HUES48 (cell line): Measurements from ENCODE around the gene RTL9.

Experiments
- H3K27ac ChIP-seq: one replicate; pipeline ENCODE4 v1.7.0; 2013; ENCODE audit warnings: low read depth, low read length, inconsistent platforms
- H3K27me3 ChIP-seq: 2 replicates; pipeline ENCODE4 v1.6.1; 2013; ENCODE audit warnings: mild to moderate bottlenecking, low read length; ENCODE audit not compliant: control insufficient read depth, insufficient read depth
- H3K36me3 ChIP-seq: 2 replicates; pipeline ENCODE4 v1.6.1; 2013; ENCODE audit warnings: low read length; ENCODE audit not compliant: control insufficient read depth, insufficient read depth
- H3K4me1 ChIP-seq: 2 replicates; pipeline ENCODE4 v1.6.1; 2013; ENCODE audit warnings: mild to moderate bottlenecking, low read length; ENCODE audit not compliant: control insufficient read depth, insufficient read depth
- H3K4me3 ChIP-seq: 2 replicates; pipeline ENCODE4 v1.5.1; 2013; ENCODE audit warnings: mild to moderate bottlenecking, low read depth, low read length
- H3K9ac ChIP-seq: 2 replicates; pipeline ENCODE4 v1.6.1; 2013; ENCODE audit warnings: mild to moderate bottlenecking, low read depth, low read length, moderate library complexity
- H3K9me3 ChIP-seq: 2 replicates; pipeline ENCODE4 v1.6.1; 2013; ENCODE audit warnings: low read length; ENCODE audit not compliant: control insufficient read depth, insufficient read depth

The RTL9 gene

DNA sequence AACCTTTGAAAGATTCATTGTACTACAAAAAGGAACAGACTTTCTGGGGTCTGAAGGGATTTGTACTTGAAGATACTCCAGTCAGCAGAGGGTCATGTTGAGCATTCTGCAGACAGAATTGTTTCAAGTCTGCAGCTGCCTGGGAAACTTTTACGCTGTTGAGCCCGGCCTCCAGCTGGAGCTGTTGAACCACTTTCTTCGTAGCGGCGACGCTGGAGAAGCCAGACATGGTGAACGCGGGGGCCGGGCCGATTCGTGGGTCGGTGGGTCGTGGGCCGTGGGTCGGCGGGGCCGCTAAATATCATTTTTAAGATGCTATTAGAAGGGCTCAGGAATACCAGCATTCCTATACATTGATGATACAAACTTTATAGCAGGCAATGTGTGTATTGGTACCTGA, 12.0 kb upstream of the RTL9 start:
- no peaks in the 10 kb centered on the region for H3K9me3 ChIP-seq
- H3K4me3 ChIP-seq: no peak overlapping the region
- H3K4me1 ChIP-seq: no peaks in the 10 kb centered on the region
- H3K27ac ChIP-seq: no peak overlapping the region
- no peaks in the 10 kb centered on the region for H3K36me3 ChIP-seq
- peaks cover 8% of the 10 kb centered on the region for H3K27me3 ChIP-seq
- no peak overlapping the region for H3K9ac ChIP-seq

DNA sequence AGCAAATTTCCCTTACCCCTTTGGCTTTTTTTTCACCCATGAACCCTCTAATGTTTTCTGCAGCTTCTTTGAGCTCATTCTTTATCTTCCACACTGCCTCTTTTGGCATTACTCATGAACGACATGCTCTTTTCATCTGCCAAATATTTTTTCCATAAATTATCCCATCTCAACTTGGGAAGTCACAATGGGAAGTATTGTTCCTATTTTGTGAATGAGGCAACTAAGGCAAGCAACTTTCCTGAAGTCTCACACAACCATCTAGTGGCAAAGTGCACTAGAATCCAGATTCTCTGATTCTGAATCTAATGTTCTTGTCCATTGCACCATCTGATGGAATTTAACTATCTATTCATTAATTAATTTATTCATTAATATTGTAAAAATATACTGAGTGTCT, 625 bp downstream of the RTL9 start:
- H3K4me3 ChIP-seq: no peak overlapping the region
- no peaks in the 10 kb centered on the region for H3K4me1 ChIP-seq
- peaks cover 8% of the 10 kb centered on the region; the same call in 1 of the 2 replicates for H3K27me3 ChIP-seq
- no peak overlapping the region for H3K9ac ChIP-seq
- H3K9me3 ChIP-seq: no peaks in the 10 kb centered on the region
- H3K36me3 ChIP-seq: no peaks in the 10 kb centered on the region
- H3K27ac ChIP-seq: no peak overlapping the region

DNA sequence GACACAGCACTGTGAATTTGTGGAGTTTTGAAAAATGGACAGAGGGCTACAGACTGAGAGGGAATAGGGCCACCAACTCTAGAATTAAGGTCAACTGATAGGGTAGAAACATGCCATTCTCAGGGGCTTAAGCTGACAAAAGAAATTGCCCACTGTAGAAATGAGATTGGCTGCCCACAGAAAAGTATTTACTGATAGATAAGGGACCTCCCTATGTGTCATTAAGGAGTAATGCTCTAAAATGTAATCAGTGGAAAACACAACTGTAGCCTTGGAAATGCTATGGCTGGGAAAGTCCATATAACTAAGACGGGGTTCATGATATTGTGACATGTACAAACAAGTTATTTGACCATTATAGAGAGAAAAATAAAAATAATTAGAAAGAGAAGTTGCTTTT, 4.6 kb downstream of the RTL9 start:
- H3K27me3 ChIP-seq: peaks cover 8% of the 10 kb centered on the region; the same call in 1 of the 2 replicates
- no peak overlapping the region for H3K4me3 ChIP-seq
- no peaks in the 10 kb centered on the region for H3K4me1 ChIP-seq
- no peaks in the 10 kb centered on the region for H3K9me3 ChIP-seq
- H3K36me3 ChIP-seq: no peaks in the 10 kb centered on the region
- H3K9ac ChIP-seq: no peak overlapping the region
- H3K27ac ChIP-seq: no peak overlapping the region

DNA sequence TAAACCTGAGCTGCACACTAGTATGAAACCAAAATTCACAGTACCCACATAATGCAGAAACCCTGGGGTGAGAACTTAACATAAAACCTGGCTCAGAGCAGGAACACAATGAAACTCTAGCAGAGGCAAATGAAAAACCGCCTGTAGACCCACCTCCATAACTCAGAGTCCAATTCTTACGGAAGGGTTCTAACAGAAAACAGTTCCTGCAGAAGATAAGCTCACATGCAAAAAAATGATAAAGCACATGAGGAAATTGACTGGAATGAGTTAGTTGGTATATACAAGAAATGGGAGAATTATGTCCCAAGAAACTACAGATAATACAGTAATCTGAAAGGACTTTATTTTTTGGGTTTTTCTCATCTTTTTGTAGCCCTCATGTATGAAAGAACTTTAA, 14.7 kb downstream of the RTL9 start:
- H3K9ac ChIP-seq: no peak overlapping the region
- H3K36me3 ChIP-seq: no peaks in the 10 kb centered on the region
- no peak overlapping the region for H3K27ac ChIP-seq
- no peak overlapping the region for H3K4me3 ChIP-seq
- H3K4me1 ChIP-seq: 0 out of 2 replicates have a peak, but pooled peaks cover 6% of the 10 kb centered on the region
- no peaks in the 10 kb centered on the region for H3K9me3 ChIP-seq
- 0 out of 2 replicates have a peak, but pooled peaks cover 2% of the 10 kb centered on the region for H3K27me3 ChIP-seq

DNA sequence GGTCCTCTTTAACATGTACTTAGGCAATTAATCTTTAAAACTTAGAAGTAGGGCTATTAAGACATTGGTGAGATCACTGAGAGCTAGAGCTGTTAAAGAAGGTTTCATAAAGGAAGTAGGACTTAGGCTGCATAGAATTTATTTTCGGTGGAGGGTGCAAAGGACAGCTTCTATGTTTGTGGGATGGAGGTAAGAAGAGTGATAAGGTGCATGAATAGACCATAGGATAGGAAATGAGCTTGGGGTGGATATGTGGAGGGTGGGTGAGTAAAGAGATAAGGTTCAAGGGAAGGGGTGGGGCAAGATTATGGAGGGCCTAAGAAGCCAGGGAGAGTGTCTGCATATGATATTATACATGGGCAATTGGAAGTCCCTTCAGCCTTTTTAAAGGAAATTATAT, 15.9 kb downstream of the RTL9 start:
- Histone ChIP-seq H3K27ac (no peak overlapping the region), H3K4me1 (0 out of 2 replicates have a peak, but pooled peaks cover 6% of the 10 kb centered on the region), H3K4me3 (no peak overlapping the region), H3K9me3 (no peaks in the 10 kb centered on the region), H3K27me3 (0 out of 2 replicates have a peak, but pooled peaks cover 5% of the 10 kb centered on the region), H3K36me3 (no peaks in the 10 kb centered on the region), H3K9ac (no peak overlapping the region)

DNA sequence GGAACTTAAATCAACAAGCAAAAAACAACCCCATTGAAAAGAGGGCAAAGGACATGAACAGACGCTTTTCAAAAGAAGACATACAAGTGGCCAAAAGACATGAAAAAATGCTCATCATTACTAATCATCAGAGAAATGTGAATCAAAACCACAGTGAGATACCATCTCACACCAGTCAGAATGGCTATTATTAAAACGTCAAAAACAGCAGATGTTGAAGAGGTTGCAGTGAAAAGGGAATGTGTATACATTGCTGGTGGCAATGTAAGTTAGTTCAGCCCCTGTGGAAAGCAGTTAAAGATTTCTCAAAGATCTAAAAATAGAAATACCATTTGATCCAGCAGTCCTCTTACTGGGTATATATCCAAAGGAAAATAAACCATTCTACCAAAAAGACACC, 22.6 kb downstream of the RTL9 start:
- H3K27me3 ChIP-seq: 0 out of 2 replicates have a peak, but pooled peaks cover 9% of the 10 kb centered on the region
- H3K27ac ChIP-seq: no peak overlapping the region
- no peak overlapping the region for H3K9ac ChIP-seq
- H3K36me3 ChIP-seq: no peaks in the 10 kb centered on the region
- H3K9me3 ChIP-seq: no peaks in the 10 kb centered on the region
- no peak overlapping the region for H3K4me3 ChIP-seq
- no peaks in the 10 kb centered on the region for H3K4me1 ChIP-seq

DNA sequence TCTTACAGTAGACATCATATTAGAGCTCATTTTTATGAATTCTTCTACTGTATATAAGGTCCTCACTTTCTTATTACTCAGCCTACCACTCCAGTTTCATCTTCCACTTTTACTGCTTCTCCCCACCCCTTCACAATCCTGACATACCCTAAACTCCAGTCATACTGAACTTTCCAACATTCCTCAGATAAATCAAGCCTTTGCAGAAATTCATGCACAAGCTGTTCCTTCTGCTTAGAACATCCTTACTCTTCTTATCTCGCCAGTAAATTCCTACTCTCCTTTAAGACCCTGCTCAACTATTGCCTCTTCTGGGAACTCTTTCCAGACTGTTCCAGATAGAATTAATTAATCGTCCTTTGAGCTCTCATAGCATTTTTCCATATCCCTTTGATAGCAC, 24.8 kb downstream of the RTL9 start:
- Histone ChIP-seq H3K9ac (no peak overlapping the region), H3K9me3 (no peaks in the 10 kb centered on the region), H3K36me3 (no peaks in the 10 kb centered on the region), H3K4me1 (no peaks in the 10 kb centered on the region), H3K4me3 (no peak overlapping the region), H3K27me3 (0 out of 2 replicates have a peak, but pooled peaks cover 6% of the 10 kb centered on the region), H3K27ac (no peak overlapping the region)

DNA sequence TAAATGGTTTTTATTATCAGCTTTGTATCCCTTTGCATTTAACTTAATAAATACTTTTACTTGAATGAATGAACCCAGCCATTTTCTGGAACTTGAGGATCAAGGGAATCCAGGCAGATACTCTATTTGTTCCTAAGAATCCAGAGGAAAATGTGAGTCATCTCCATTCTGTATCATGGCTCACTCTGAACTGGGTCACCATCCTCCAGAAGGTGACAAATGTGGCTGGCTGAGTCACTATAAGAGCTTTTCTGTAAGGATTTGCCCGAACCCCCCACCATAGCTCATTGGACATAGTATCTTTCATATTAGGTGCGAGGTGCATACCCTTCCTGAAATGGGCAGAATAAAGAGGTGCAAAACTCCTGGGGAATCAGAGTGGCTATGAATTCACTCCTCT, 25.8 kb downstream of the RTL9 start:
- H3K36me3 ChIP-seq: no peaks in the 10 kb centered on the region
- no peaks in the 10 kb centered on the region for H3K9me3 ChIP-seq
- H3K4me1 ChIP-seq: no peaks in the 10 kb centered on the region
- H3K9ac ChIP-seq: no peak overlapping the region
- H3K27ac ChIP-seq: no peak overlapping the region
- 0 out of 2 replicates have a peak, but pooled peaks cover 4% of the 10 kb centered on the region for H3K27me3 ChIP-seq
- no peak overlapping the region for H3K4me3 ChIP-seq

DNA sequence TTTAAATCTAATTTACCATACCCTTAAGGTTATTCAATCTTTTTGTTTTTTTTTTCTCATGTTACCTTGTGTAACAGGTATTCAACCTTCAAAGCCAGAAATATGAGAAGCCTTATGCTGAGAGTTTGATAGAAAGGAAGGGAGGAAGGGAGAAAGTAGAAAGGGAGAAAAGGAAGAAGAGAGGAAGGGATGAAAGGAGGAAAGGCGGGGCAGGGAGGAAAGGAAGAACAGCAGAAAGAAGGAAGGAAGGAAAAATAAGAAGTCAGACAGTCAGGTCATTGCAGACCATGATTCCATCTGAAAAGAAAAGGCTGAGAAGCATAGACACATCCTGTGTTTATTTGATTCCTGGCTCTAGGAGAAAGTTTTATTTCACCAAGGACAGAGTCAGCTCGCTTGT, 30.9 kb downstream of the RTL9 start:
- Histone ChIP-seq H3K27me3 (peaks cover 4% of the 10 kb centered on the region; the same call in 1 of the 2 replicates), H3K27ac (no peak overlapping the region), H3K4me3 (no peak overlapping the region), H3K9me3 (no peaks in the 10 kb centered on the region), H3K9ac (no peak overlapping the region), H3K4me1 (no peaks in the 10 kb centered on the region), H3K36me3 (no peaks in the 10 kb centered on the region)

DNA sequence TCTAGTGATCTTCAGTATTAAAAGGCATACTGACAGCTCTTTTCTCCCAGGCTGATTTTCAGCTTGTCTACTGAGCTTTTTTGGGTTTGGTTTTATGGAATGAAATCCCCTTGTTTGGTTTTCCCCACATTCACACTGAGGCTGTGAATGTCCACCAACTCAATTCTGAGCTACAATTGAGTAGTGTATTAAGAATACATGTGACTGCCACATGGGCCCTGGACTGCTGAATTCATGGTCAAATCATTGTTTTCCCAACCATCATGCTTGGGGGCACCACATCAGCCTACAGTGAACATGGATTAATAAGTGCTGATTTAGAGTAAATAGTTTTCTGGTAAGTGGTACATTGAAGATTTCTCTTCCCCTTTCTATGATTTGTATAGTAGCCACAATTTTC, 32.4 kb downstream of the RTL9 start:
- Histone ChIP-seq H3K4me3 (no peak overlapping the region), H3K9me3 (no peaks in the 10 kb centered on the region), H3K27ac (no peak overlapping the region)

DNA sequence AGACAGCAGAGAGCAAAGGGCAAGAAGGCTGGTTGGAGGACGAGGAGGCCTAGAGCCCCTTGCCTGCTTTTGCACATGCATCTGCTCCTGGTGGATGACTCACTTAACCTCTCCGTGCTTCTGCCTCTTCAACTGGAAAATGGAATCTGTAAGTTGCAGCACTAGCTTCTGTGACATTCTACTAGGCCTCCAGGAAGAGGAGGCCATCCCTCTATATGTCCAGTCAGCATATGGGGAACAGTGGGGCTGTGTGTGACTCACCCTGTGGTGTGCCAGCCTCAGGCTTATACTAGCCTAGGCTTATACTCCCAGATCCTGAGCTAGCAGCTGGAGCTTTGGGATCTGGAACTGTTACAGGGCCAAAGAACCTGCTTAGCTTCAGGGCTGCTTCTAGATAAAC, 36.0 kb downstream of the RTL9 start:
- Histone ChIP-seq H3K36me3 (no peaks in the 10 kb centered on the region), H3K4me3 (no peak overlapping the region), H3K27me3 (peaks cover 12% of the 10 kb centered on the region), H3K9ac (no peak overlapping the region), H3K9me3 (no peaks in the 10 kb centered on the region), H3K27ac (no peak overlapping the region), H3K4me1 (no peaks in the 10 kb centered on the region)

More for the DNA sequence above, 32.4 kb downstream of the RTL9 start:
- H3K27me3 ChIP-seq: peaks cover 4% of the 10 kb centered on the region; the same call in 1 of the 2 replicates
- H3K4me1 ChIP-seq: no peaks in the 10 kb centered on the region
- no peak overlapping the region for H3K9ac ChIP-seq
- H3K36me3 ChIP-seq: no peaks in the 10 kb centered on the region

DNA sequence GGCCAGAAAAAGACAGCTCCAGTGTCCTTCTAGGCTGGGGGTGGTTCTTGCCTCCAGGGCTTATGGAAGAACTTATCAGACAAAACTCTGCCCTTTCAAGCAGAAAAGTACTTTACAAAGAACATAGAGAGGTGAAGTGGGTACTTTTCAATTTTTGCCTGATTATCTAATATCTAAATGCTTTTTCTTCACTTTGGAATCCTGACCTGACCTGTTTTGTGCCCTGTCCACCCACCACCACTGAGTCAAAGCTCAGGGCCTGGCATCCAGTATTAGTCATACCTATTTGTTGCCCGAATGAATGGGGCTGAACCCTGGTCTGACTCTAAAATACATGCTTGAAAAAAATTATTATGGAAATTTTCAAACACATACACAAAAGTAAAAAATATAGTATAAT, 37.2 kb downstream of the RTL9 start:
- Histone ChIP-seq H3K27me3 (peaks cover 12% of the 10 kb centered on the region), H3K36me3 (no peaks in the 10 kb centered on the region), H3K9me3 (no peaks in the 10 kb centered on the region), H3K4me3 (no peak overlapping the region), H3K4me1 (no peaks in the 10 kb centered on the region), H3K27ac (no peak overlapping the region), H3K9ac (no peak overlapping the region)
